ENCODE measurements around the gene BCKDK. TPM values are rescaled to one million over a fixed set of nuclear protein-coding genes. Genes with fewer than 3 reads are reported as not detected.

Gene BCKDK
- polyA plus RNA-seq, 3 donors: 76.5 to 93.5 (median 90.8) TPM

DNA sequence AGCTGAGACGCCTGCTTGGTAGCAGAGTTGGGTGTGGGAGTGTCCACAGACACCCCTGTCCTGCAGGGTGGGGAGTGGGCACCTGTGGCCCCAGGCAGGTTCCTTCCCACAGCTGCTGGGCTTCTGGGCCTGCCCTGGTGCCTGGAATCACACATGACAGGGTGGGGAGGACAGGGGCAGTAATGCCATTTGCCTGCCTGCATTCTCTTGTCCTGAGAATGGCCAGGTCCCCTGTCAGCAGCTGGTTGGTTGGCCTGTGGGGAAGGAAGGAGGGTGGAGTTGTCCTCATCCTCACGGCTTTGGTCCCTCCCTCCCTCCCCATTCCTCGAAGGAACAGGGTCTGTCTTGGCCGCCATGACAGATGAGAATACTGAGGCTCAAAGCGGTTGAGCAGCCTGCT lies 24.6 kb upstream of the BCKDK start:
- intact Hi-C loops (cut with micrococcal nuclease): no loop called here
- Histone ChIP-seq H2AFZ (ENCODE audit: insufficient read depth, low read depth, low read length, poor library complexity, severe bottlenecking) (no peak overlapping the region), H3K9ac (ENCODE audit: insufficient read depth, low read length, poor library complexity, severe bottlenecking) (peak overlapping the region; percentile 8), H3K36me3 (replicated peaks in 1 of 2; ENCODE audit: control insufficient read depth in 1 of 2, insufficient read depth in 2 of 2, low read length in 2 of 2) (peaks cover 52 to 88% of the 10 kb centered on the region in 2 donors), H3K9me3 (replicated peaks in 1 of 2; ENCODE audit: control insufficient read depth in 1 of 2, insufficient read depth in 1 of 2, low read length in 2 of 2) (no peaks in the 10 kb centered on the region), H3K4me2 (replicated peaks; ENCODE audit: extremely low read depth, low read length, poor library complexity, severe bottlenecking) (no peak overlapping the region), H3K27ac (ENCODE audit: low read depth in 1 of 2, low read length in 2 of 2) (no peak overlapping the region), H3K4me1 (ENCODE audit: control insufficient read depth in 1 of 2, insufficient read depth in 2 of 2, low read length in 2 of 2) (peaks cover 10 to 20% of the 10 kb centered on the region in 2 donors), H3K79me2 (ENCODE audit: insufficient read depth, low read length) (peaks cover 39% of the 10 kb centered on the region), H3K27me3 (ENCODE audit: control insufficient read depth in 2 of 2, insufficient read depth in 2 of 2, low read length in 2 of 2) (no peaks in the 10 kb centered on the region), H4K20me1 (ENCODE audit: insufficient read depth, low read length) (peaks cover 65% of the 10 kb centered on the region), H3K4me3 (replicated peaks in 1 of 3; ENCODE audit: low read depth in 2 of 3, low read length in 3 of 3) (no peak overlapping the region)
- TF ChIP-seq, protein P1, sequence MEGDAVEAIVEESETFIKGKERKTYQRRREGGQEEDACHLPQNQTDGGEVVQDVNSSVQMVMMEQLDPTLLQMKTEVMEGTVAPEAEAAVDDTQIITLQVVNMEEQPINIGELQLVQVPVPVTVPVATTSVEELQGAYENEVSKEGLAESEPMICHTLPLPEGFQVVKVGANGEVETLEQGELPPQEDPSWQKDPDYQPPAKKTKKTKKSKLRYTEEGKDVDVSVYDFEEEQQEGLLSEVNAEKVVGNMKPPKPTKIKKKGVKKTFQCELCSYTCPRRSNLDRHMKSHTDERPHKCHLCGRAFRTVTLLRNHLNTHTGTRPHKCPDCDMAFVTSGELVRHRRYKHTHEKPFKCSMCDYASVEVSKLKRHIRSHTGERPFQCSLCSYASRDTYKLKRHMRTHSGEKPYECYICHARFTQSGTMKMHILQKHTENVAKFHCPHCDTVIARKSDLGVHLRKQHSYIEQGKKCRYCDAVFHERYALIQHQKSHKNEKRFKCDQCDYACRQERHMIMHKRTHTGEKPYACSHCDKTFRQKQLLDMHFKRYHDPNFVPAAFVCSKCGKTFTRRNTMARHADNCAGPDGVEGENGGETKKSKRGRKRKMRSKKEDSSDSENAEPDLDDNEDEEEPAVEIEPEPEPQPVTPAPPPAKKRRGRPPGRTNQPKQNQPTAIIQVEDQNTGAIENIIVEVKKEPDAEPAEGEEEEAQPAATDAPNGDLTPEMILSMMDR (IDR thresholded peaks at IDR 0.05): no peak
- Mint-ChIP-seq H3K36me3 (peaks cover 42 to 66% of the 10 kb centered on the region in 2 donors), H3K27ac (peak overlapping the region in 1 of 7 donors; percentile 66), H3K9me3 (no peaks in the 10 kb centered on the region), H3K4me3 (no peak overlapping the region), H3K27me3 (ENCODE audit: low read depth in 3 of 3) (peaks cover 0 to 3% (median 3%) of the 10 kb centered on the region in 3 donors), H3K4me1 (peaks cover 22% of the 10 kb centered on the region)
- DNase-seq: no peak
- no CpG with 5 or more reads among the region's 5 CpGs for WGBS (ENCODE audit: insufficient coverage)

DNA sequence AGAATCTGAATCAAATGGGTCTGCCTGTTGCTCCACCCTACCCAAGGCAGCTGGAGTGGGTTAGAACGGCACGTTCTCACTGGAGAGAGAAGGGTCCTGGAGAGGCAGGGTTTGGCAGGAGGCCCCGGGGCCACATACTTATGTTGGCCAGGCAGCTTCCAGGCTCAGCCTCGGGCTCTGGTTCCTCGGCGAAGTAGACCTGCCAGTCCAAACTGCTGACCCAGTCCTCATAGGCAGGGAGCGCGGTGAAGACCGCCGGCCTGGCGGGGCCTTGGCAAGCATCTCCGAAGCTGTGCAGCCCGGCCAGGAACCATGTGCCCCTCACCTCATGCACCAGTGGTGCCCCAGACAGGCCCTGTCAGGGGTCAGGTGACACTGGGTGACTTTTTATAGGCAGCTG lies 24.2 kb upstream of the BCKDK start:
- intact Hi-C loops (cut with micrococcal nuclease): no loop called here
- Histone ChIP-seq H2AFZ (ENCODE audit: insufficient read depth, low read depth, low read length, poor library complexity, severe bottlenecking) (no peak overlapping the region), H3K27me3 (ENCODE audit: control insufficient read depth in 2 of 2, insufficient read depth in 2 of 2, low read length in 2 of 2) (no peaks in the 10 kb centered on the region), H3K27ac (ENCODE audit: low read depth in 1 of 2, low read length in 2 of 2) (no peak overlapping the region), H3K9me3 (replicated peaks in 1 of 2; ENCODE audit: control insufficient read depth in 1 of 2, insufficient read depth in 1 of 2, low read length in 2 of 2) (no peaks in the 10 kb centered on the region), H3K4me3 (replicated peaks in 1 of 3; ENCODE audit: low read depth in 2 of 3, low read length in 3 of 3) (no peak overlapping the region), H3K4me2 (replicated peaks; ENCODE audit: extremely low read depth, low read length, poor library complexity, severe bottlenecking) (no peak overlapping the region), H4K20me1 (ENCODE audit: insufficient read depth, low read length) (peaks cover 61% of the 10 kb centered on the region), H3K9ac (ENCODE audit: insufficient read depth, low read length, poor library complexity, severe bottlenecking) (no peak overlapping the region), H3K4me1 (ENCODE audit: control insufficient read depth in 1 of 2, insufficient read depth in 2 of 2, low read length in 2 of 2) (peaks cover 6 to 16% of the 10 kb centered on the region in 2 donors), H3K79me2 (ENCODE audit: insufficient read depth, low read length) (peaks cover 34% of the 10 kb centered on the region), H3K36me3 (replicated peaks in 1 of 2; ENCODE audit: control insufficient read depth in 1 of 2, insufficient read depth in 2 of 2, low read length in 2 of 2) (peaks cover 48 to 88% of the 10 kb centered on the region in 2 donors)
- H3K27me3 Mint-ChIP-seq (ENCODE audit: low read depth in 3 of 3): peaks cover 0 to 3% (median 3%) of the 10 kb centered on the region in 3 donors
- TF ChIP-seq, protein P1 (IDR thresholded peaks at IDR 0.05): no peak
- no peak overlapping the region for H3K4me3 Mint-ChIP-seq
- 95% methylated on average over 13 of the region's 13 CpGs for WGBS (ENCODE audit: insufficient coverage)
- DNase-seq: no peak
- H3K4me1 Mint-ChIP-seq: peaks cover 18% of the 10 kb centered on the region
- no peaks in the 10 kb centered on the region for H3K9me3 Mint-ChIP-seq
- H3K36me3 Mint-ChIP-seq: peaks cover 38 to 64% of the 10 kb centered on the region in 2 donors
- peak overlapping the region in 1 of 7 donors; percentile 23 for H3K27ac Mint-ChIP-seq

Measured in CD14-positive monocyte (primary cell).